CD4-positive, alpha-beta memory T cell (primary cell): ENCODE measurements around the gene ST7. TPM values are rescaled to one million over a fixed set of nuclear protein-coding genes. Genes with fewer than 3 reads are reported as not detected.
"Not testable (repeated sequence)": the region's sequence is repeated elsewhere in the genome, so short reads cannot be mapped to it uniquely, and the experiment has no call there.

Source experiments
- CTCF ChIA-PET: fragments of 350-600 bp; sonication (Branson Sonifier 250); formaldehyde crosslinking; loops from one replicate; lab custom pipeline; 2021; ENCODE audit warnings: inconsistent platforms; ENCODE audit not compliant: partially characterized antibody; lab: Charles Lee
- POLR2A ChIA-PET: fragments of 350-600 bp; sonication (Branson Sonifier 250); formaldehyde crosslinking; loops from one replicate; lab custom pipeline; 2021; ENCODE audit not compliant: partially characterized antibody; lab: Charles Lee
- DNase-seq, 5 donors: peaks; one replicate each; pipeline versions ENCODE4 v3.0.0 to v3.0.0-alpha.2; 2020 to 2022; ENCODE audit warnings: mixed read lengths in 1 of 5
- H3K27ac ChIP-seq: one replicate; pipeline ENCODE4 v1.7.0; 2013; ENCODE audit warnings: low read depth, low read length
- H3K27me3 ChIP-seq: 2 replicates; pipeline ENCODE4 v1.7.0; 2013; ENCODE audit warnings: mild to moderate bottlenecking, low read length, moderate library complexity; ENCODE audit not compliant: insufficient read depth
- H3K36me3 ChIP-seq: 2 replicates; pipeline ENCODE4 v1.7.0; 2013; ENCODE audit warnings: mild to moderate bottlenecking, low read length, moderate library complexity; ENCODE audit not compliant: insufficient read depth
- H3K4me1 ChIP-seq: 2 replicates; pipeline ENCODE4 v1.7.0; 2013; ENCODE audit warnings: mild to moderate bottlenecking, low read length, moderate library complexity; ENCODE audit not compliant: insufficient read depth
- H3K4me3 ChIP-seq, 2 donors: one replicate each; pipeline ENCODE4 v1.7.0; 2013; ENCODE audit warnings: low read length in 2 of 2, mild to moderate bottlenecking in 1 of 2
- H3K9me3 ChIP-seq, 2 donors: one replicate each; pipeline ENCODE4 v1.7.0; 2013; ENCODE audit warnings: low read length in 2 of 2, control low read depth in 1 of 2; ENCODE audit not compliant: control insufficient read depth in 1 of 2
- H3K27ac Mint-ChIP-seq, 7 donors: one replicate each; pipeline ENCODE4 v1.8.0; 2020 to 2021; ENCODE audit warnings: mixed read lengths in 7 of 7, mild to moderate bottlenecking in 6 of 7, inconsistent platforms in 3 of 7, moderate library complexity in 3 of 7
- H3K27me3 Mint-ChIP-seq, 2 donors: one replicate each; pipeline ENCODE4 v1.8.0; 2020 to 2021; ENCODE audit warnings: mixed read lengths in 2 of 2
- H3K36me3 Mint-ChIP-seq, 2 donors: one replicate each; pipeline ENCODE4 v1.8.0; 2020 to 2021; ENCODE audit warnings: mixed read lengths in 2 of 2, inconsistent platforms in 1 of 2, mild to moderate bottlenecking in 1 of 2
- H3K4me1 Mint-ChIP-seq, 4 donors: one replicate each; pipeline ENCODE4 v1.8.0; 2020 to 2021; ENCODE audit warnings: mixed read lengths in 4 of 4, mild to moderate bottlenecking in 1 of 4
- H3K4me3 Mint-ChIP-seq, 8 donors: one replicate each; pipeline ENCODE4 v1.8.0; 2020 to 2021; ENCODE audit warnings: mixed read lengths in 8 of 8, mild to moderate bottlenecking in 7 of 8, moderate library complexity in 6 of 8, inconsistent platforms in 3 of 8
- H3K9me3 Mint-ChIP-seq, 8 donors: one replicate each; pipeline ENCODE4 v1.8.0; 2020 to 2021; ENCODE audit warnings: mixed read lengths in 8 of 8, mild to moderate bottlenecking in 5 of 8, inconsistent platforms in 3 of 8, moderate library complexity in 1 of 8
- intact Hi-C: fragments of 100-400 bp; cut with micrococcal nuclease; formaldehyde crosslinking; loops from one replicate; pipeline ENCODE4 v1.15.1; 2023
- polyA plus RNA-seq, 2 donors: library from polyadenylated mRNA; unstranded; fragments of 300-500 nt; fragmentation: Illumina TruSeq; gene quantifications; one replicate each; pipeline ENCODE4 v1.2.3, GENCODE V29; 2021
- total RNA-seq, 2 experiments: library from RNA; stranded (reverse); gene quantifications; one replicate each; pipeline ENCODE4 v1.2.3, GENCODE V29; 2021

Gene ST7
- total and polyA plus RNA-seq, 4 experiments from 2014 or later, result 3.8 to 6.6 (median 4.0) TPM

DNA sequence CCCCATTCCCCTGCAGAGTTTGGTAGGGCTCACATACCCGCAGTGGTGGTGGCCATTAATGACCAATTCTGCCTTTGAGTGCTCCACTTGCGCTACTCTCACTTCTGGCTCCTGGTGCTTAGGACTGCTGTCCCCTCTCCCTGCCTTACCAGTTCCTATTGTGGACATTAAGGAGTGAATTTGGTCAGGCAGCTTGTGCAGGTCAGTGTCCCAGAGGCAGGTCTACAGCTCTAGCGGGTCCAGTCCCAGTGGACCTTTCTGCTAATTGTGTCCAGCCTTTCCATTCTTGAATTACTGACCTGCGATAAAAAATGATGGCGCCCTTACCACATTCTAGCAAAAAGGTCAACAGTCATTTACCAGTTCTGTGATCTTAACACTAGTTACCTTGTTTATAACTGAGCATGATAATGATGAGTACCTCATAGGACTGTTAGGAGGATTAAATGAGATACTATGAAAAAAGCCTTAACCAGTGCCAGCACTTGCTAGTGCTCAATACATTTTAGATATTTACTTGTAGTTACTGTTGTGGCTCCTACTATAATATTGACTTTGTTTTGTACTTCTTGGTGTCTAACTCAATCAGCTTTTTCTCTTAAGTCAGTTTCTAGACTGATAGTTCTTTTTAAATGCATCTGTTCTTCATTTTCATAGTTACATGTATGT lies 14.1 kb downstream of the ST7 start:
- DNase-seq, result no peak
- ChIA-PET POLR2A (no interaction called here), CTCF (no interaction called here)
- no peaks in the 10 kb centered on the region for H3K27me3 ChIP-seq
- H3K4me3 ChIP-seq, result no peak overlapping the region
- no peaks in the 10 kb centered on the region for H3K36me3 ChIP-seq
- Mint-ChIP-seq H3K36me3 (no peaks in the 10 kb centered on the region), H3K27me3 (peaks cover 0 to 1% of the 10 kb centered on the region in 2 donors), H3K27ac (no peak overlapping the region), H3K4me1 (peaks cover 4 to 8% (median 6%) of the 10 kb centered on the region in 4 donors), H3K4me3 (no peak overlapping the region), H3K9me3 (no peaks in the 10 kb centered on the region)
- intact Hi-C loops, result no loop called here
- H3K9me3 ChIP-seq, result no peaks in the 10 kb centered on the region
- H3K4me1 ChIP-seq, result no peaks in the 10 kb centered on the region
- H3K27ac ChIP-seq, result no peak overlapping the region

DNA sequence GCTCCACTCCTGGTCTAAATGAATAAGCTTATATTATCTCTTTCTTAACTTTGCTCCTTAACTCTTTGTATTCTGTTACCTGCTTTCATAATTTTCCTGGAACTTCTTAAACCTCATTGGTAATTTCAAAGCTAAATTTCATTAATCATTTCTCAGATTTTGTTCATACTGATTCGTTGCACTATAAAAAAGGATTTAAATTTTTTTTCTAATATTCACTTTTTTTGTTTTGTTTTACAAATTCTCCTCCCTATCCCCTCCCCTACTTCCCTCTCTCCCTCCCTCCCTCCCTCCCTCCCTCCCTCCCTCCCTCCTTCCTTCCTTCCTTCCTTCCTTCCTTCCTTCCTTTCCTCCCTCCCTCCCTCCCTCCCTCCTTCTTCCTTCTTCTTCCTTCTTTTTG lies 14.7 kb downstream of the ST7 start:
- Histone ChIP-seq H3K9me3 (no peaks in the 10 kb centered on the region), H3K4me3 (no peak overlapping the region), H3K27me3 (no peaks in the 10 kb centered on the region), H3K27ac (no peak overlapping the region), H3K4me1 (no peaks in the 10 kb centered on the region), H3K36me3 (no peaks in the 10 kb centered on the region)
- intact Hi-C loops, result no loop called here
- peaks cover 0 to 2% (median under 1%) of the 10 kb centered on the region in 4 donors for H3K4me1 Mint-ChIP-seq
- peaks cover 0 to 1% of the 10 kb centered on the region in 2 donors for H3K27me3 Mint-ChIP-seq
- H3K4me3 Mint-ChIP-seq, result no peak overlapping the region
- no peak overlapping the region for H3K27ac Mint-ChIP-seq
- POLR2A ChIA-PET, result no interaction called here
- DNase-seq, result no peak
- H3K36me3 Mint-ChIP-seq, result no peaks in the 10 kb centered on the region
- H3K9me3 Mint-ChIP-seq, result no peaks in the 10 kb centered on the region
- CTCF ChIA-PET, result no interaction called here

DNA sequence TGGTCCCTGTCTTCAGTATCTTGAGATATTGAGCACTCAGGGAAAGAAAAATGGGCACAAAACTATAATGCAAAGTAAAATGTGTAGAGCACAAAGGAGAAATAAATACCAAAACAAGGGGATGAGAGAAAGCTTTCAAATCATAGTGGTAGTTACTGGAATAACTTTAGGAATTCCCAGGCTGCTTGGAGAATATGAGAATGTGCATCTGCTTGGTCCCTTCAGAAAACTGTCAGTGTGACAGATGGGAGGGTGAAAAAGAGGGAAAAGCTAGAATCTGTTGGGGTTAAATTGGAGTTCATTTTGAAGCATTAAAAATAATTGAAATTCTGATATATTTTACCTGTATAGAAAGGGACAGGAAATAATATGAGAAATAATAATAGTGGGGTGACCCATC lies 15.3 kb downstream of the ST7 start:
- no peak for DNase-seq
- Histone ChIP-seq H3K4me3 (no peak overlapping the region), H3K27me3 (no peaks in the 10 kb centered on the region), H3K4me1 (no peaks in the 10 kb centered on the region), H3K27ac (no peak overlapping the region), H3K36me3 (no peaks in the 10 kb centered on the region), H3K9me3 (no peaks in the 10 kb centered on the region)
- Mint-ChIP-seq H3K9me3 (no peaks in the 10 kb centered on the region), H3K27ac (no peak overlapping the region), H3K27me3 (peaks cover 0 to 1% of the 10 kb centered on the region in 2 donors), H3K36me3 (no peaks in the 10 kb centered on the region), H3K4me3 (no peak overlapping the region), H3K4me1 (peaks cover 0 to 2% (median 0%) of the 10 kb centered on the region in 4 donors)
- CTCF ChIA-PET, result interaction anchor here (1.0 kb wide), 1 partner anchor 710 kb away, joined by 3 read pairs; no protein-coding TSS in a partner anchor
- intact Hi-C loops, result no loop called here
- POLR2A ChIA-PET, result no interaction called here

DNA sequence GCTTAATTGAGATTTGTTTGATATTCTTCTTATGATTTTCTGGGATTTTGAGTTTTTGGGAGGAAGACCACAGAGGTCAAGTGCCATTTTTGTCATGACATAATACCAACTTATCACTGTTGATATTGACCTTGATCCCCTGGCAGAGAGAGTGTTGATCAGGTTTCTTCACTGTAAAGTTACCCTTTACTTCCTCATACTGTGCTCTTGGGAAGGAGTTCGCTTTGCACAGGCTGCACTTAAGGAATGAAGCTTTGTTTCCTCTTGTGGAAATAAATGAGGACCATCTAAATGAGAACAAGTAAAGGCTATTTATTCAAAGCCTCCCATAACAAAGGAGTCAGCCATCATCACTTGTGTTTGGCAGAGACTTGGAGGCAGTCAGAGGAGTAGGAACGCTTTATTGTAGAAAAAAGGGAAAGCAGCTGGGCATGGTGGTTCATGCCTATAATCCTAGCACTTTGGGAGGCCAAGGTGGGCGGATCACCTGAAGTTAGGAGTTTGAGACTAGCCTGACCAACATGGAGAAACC lies 16.1 kb downstream of the ST7 start:
- intact Hi-C loops, result no loop called here
- Mint-ChIP-seq H3K27ac (no peak overlapping the region), H3K9me3 (no peaks in the 10 kb centered on the region), H3K4me1 (peaks cover 0 to 2% (median 0%) of the 10 kb centered on the region in 4 donors), H3K4me3 (no peak overlapping the region), H3K36me3 (no peaks in the 10 kb centered on the region), H3K27me3 (peaks cover 0 to 1% of the 10 kb centered on the region in 2 donors)
- H3K27ac ChIP-seq, result no peak overlapping the region
- H3K4me1 ChIP-seq, result no peaks in the 10 kb centered on the region
- H3K4me3 ChIP-seq, result no peak overlapping the region
- H3K27me3 ChIP-seq, result no peaks in the 10 kb centered on the region
- no peak for DNase-seq
- no peaks in the 10 kb centered on the region for H3K36me3 ChIP-seq
- CTCF ChIA-PET, result interaction anchor here (1.0 kb wide), 2 partner anchors 19 to 711 kb away, joined by 3 to 4 read pairs; no protein-coding TSS in a partner anchor
- H3K9me3 ChIP-seq, result no peaks in the 10 kb centered on the region
- POLR2A ChIA-PET, result no interaction called here

DNA sequence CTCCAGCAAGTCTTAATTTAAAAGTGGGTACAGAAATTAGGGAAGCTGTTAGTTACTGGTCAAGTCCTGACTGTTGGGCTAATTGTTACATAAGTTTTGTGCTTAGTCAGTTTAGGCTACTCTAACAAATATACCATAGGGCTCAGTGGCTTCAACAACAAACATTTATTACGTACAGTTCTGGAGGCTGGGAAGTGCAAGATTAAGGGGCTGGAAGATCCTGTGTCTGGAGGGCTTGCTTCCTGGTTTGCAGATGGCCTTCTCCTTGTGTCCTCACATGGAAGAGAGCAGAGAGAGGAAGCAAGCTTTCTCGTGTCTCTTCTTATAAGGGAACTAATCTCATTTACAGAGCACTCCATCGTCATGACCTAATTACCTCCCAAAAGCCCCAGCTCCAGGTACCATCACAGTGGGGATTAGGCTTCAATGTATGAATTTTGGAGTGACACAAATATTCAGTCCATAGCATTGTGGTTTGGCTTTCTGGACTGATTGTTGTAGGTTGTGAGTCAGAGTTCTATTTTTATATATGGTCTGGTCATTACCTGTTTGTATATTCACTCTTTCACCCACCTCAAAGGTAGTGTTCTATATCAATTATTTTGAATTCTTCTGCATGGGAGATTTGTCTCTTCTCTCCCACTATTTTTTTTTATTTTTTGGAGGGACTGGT lies 17.1 kb downstream of the ST7 start:
- Histone ChIP-seq H3K4me3 (no peak overlapping the region), H3K36me3 (no peaks in the 10 kb centered on the region), H3K4me1 (no peaks in the 10 kb centered on the region), H3K27me3 (no peaks in the 10 kb centered on the region), H3K27ac (no peak overlapping the region), H3K9me3 (no peaks in the 10 kb centered on the region)
- intact Hi-C loops, result no loop called here
- ChIA-PET POLR2A (no interaction called here), CTCF (interaction anchor here (0.9 to 1.2 kb wide), 2 partner anchors 20 to 40 kb away, joined by 3 read pairs; no protein-coding TSS in a partner anchor)
- Mint-ChIP-seq H3K4me3 (no peak overlapping the region), H3K9me3 (no peaks in the 10 kb centered on the region), H3K27ac (no peak overlapping the region), H3K4me1 (peaks cover 0 to 2% (median 0%) of the 10 kb centered on the region in 4 donors), H3K27me3 (peaks cover 0 to 1% of the 10 kb centered on the region in 2 donors), H3K36me3 (no peaks in the 10 kb centered on the region)
- DNase-seq, result no peak

DNA sequence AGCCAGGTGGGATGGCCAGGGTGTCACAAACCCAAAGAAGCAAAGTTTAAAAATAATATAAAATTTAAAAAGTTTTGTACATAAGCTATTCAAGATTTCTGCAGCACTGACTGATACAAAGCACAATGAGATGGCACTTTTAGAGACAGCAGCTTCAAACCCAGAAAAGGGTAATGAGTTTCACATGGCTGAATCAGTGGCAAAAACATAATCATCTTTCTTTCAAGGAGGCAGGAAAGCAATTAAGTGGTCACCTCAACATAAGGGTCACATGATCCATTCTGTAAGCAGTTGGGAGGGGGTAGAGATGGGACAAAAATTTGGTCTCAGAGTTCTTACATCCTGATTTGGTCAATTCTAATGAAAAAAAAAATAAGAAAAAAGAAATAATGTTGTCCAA lies 17.9 kb downstream of the ST7 start:
- H3K9me3 Mint-ChIP-seq, H3K4me1 ChIP-seq, H3K36me3 Mint-ChIP-seq, H3K27ac ChIP-seq, H3K4me1 Mint-ChIP-seq, H3K27me3 Mint-ChIP-seq, H3K27me3 ChIP-seq, H3K36me3 ChIP-seq, H3K4me3 ChIP-seq, H3K9me3 ChIP-seq, POLR2A ChIA-PET, H3K4me3 Mint-ChIP-seq, H3K27ac Mint-ChIP-seq, DNase-seq, intact Hi-C loops: not testable (repeated sequence)
- CTCF ChIA-PET, result interaction anchor here (0.6 to 1.5 kb wide), 5 partner anchors 14 to 1113 kb away, joined by 3 read pairs; no protein-coding TSS in a partner anchor

DNA sequence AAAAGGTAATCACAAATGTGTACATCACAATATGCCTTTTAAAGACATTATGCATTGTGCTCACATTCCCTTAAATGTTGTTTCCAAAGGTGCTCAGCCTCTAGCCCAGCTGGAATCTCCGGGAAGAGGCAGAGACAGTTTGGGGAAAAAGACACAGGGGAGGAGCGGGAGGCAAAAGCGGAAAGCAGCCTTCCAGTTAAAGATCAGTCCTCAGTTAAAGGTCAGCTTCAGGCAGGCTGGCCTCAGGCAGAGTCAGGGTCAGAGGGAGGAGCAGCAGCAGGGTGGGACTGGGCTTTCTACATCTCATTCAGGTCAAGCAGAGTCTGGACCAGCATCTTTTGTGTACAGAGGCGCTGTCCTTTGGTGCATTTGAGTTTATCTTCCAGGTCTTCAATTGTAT lies 18.6 kb downstream of the ST7 start:
- CTCF ChIA-PET, result interaction anchor here (1.5 to 1.7 kb wide), 2 partner anchors 43 to 154 kb away, joined by 3 to 4 read pairs; no protein-coding TSS in a partner anchor
- no peak for DNase-seq
- no peak overlapping the region for H3K4me3 Mint-ChIP-seq
- no peaks in the 10 kb centered on the region for H3K36me3 Mint-ChIP-seq
- no peaks in the 10 kb centered on the region for H3K9me3 ChIP-seq
- POLR2A ChIA-PET, result no interaction called here
- no peaks in the 10 kb centered on the region for H3K36me3 ChIP-seq
- no peak overlapping the region for H3K4me3 ChIP-seq
- H3K27me3 ChIP-seq, result no peaks in the 10 kb centered on the region
- H3K9me3 Mint-ChIP-seq, result no peaks in the 10 kb centered on the region
- no peaks in the 10 kb centered on the region for H3K4me1 ChIP-seq
- peaks cover 0 to 1% of the 10 kb centered on the region in 2 donors for H3K27me3 Mint-ChIP-seq
- intact Hi-C loops, result loop anchor here (1.0 kb wide), 1 partner anchor 12 kb away; no protein-coding TSS in a partner anchor
- no peak overlapping the region for H3K27ac Mint-ChIP-seq
- H3K27ac ChIP-seq, result no peak overlapping the region
- H3K4me1 Mint-ChIP-seq, result peaks cover 0 to 2% (median 0%) of the 10 kb centered on the region in 4 donors
